K562 (cell line): ENCODE data around the gene SMIM35. TPM values are rescaled to one million over a fixed set of nuclear protein-coding genes. Genes with fewer than 3 reads are reported as not detected.

ENCODE experiments used
- ARHGAP35 ChIP-seq: fragments of 450-650 bp; IDR thresholded peaks from 2 replicates; pipeline ENCODE4 v1.6.1; 2018; ENCODE audit not compliant: partially characterized antibody
- CBFB ChIP-seq: sonication (generic); formaldehyde crosslinking; IDR thresholded peaks from 2 replicates; pipeline ENCODE4 v1.4.0; 2020; ENCODE audit warnings: mild to moderate bottlenecking, missing genetic modification reagents
- CEBPG ChIP-seq, 3 experiments: fragments of 200-800 bp in 1 of 3; sonication (Bioruptor generic) in 1 of 3; sonication (generic) in 1 of 3; formaldehyde crosslinking in 1 of 3; IDR thresholded peaks in 2 of 3; conservative IDR thresholded peaks in 1 of 3; 2 replicates each; pipeline versions ENCODE4 v1.6.1 to v1.8.0; 2016 to 2022; ENCODE audit warnings: missing compliant biosample characterization in 2 of 3, missing genetic modification characterization in 2 of 3, mild to moderate bottlenecking in 1 of 3, missing genetic modification reagents in 1 of 3
- FOXJ2 ChIP-seq: fragments of 200-800 bp; sonication (Bioruptor generic); IDR thresholded peaks from 2 replicates; pipeline ENCODE4 v1.6.1; 2016; ENCODE audit warnings: missing genetic modification characterization, missing compliant biosample characterization
- HOMEZ ChIP-seq: fragments of 250-450 bp; sonication (Bioruptor Pico); IDR thresholded peaks from 2 replicates; pipeline ENCODE4 v1.4.0; 2020; ENCODE audit warnings: mild to moderate bottlenecking, moderate library complexity
- L3MBTL2 ChIP-seq: fragments of 450-650 bp; IDR thresholded peaks from 2 replicates; pipeline ENCODE4 v1.6.1; 2016; ENCODE audit warnings: mild to moderate bottlenecking, moderate library complexity
- NCOA4 ChIP-seq: fragments of 450-650 bp; IDR thresholded peaks from 2 replicates; pipeline ENCODE4 v1.6.1; 2018; ENCODE audit warnings: mild to moderate bottlenecking; ENCODE audit not compliant: partially characterized antibody
- NR3C1 ChIP-seq: sonication (generic); formaldehyde crosslinking; IDR thresholded peaks from 2 replicates; pipeline ENCODE4 v1.8.1; 2022; ENCODE audit warnings: missing genetic modification reagents
- SIRT6 ChIP-seq: IDR thresholded peaks from one replicate; pipeline ENCODE4 v1.6.1; 2012; ENCODE audit warnings: low read depth, mild to moderate bottlenecking, control low read depth, inconsistent platforms, low read length, moderate library complexity
- ZBTB43 ChIP-seq: sonication (generic); formaldehyde crosslinking; IDR thresholded peaks from 2 replicates; pipeline ENCODE4 v1.8.0; 2023; ENCODE audit warnings: mild to moderate bottlenecking, missing genetic modification reagents
- ZFP1 ChIP-seq: fragments of 450-650 bp; formaldehyde crosslinking; IDR thresholded peaks from 2 replicates; pipeline ENCODE4 v1.4.0; 2020; ENCODE audit warnings: mild to moderate bottlenecking, mixed read lengths
- ZKSCAN8 ChIP-seq: fragments of 200-800 bp; sonication (Bioruptor generic); IDR thresholded peaks from 2 replicates; pipeline ENCODE4 v1.6.1; 2016; ENCODE audit warnings: missing genetic modification characterization, missing compliant biosample characterization
- ZNF449 ChIP-seq: fragments of 250-450 bp; sonication (Bioruptor Pico); IDR thresholded peaks from 2 replicates; pipeline ENCODE4 v1.8.0; 2022; ENCODE audit warnings: moderate library complexity, mild to moderate bottlenecking, inconsistent platforms
- ZNF512 ChIP-seq: IDR thresholded peaks from 2 replicates; pipeline ENCODE4 v1.6.1; 2016; ENCODE audit warnings: missing genetic modification characterization, missing compliant biosample characterization
- ZNF592 ChIP-seq: fragments of 450-650 bp; IDR thresholded peaks from 2 replicates; pipeline ENCODE4 v1.6.1; 2017; ENCODE audit warnings: antibody characterized with exemption, mild to moderate bottlenecking
- polyA plus RNA-seq, 8 experiments: library from polyadenylated mRNA; depleted of rRNA in 4 of 8; stranded (reverse) in 5 of 8; unstranded in 3 of 8; fragments of >200 nt; fragmentation: Nextera tagmentation in 2 of 8; fragmentation: Illumina TruSeq in 1 of 8; extraction: Ambion mirVana in 2 of 8; extraction: Trizol in 1 of 8; gene quantifications; 2 replicates each; pipeline versions ENCODE4 v1.2.1 to v1.2.3, GENCODE V29; 2011 to 2014; ENCODE audit warnings: inconsistent platforms in 1 of 8, missing spikeins in 1 of 8
- total RNA-seq, 7 experiments: library from RNA; depleted of rRNA in 6 of 7; stranded (reverse); fragments of >200 nt in 6 of 7; fragmentation: Illumina TruSeq in 2 of 7; extraction: Trizol in 2 of 7; gene quantifications; 2 replicates each; pipeline versions ENCODE4 v1.2.1 to v1.2.3, GENCODE V29; 2011 to 2021; ENCODE audit warnings: low replicate concordance in 1 of 7

Gene SMIM35
- total and polyA plus RNA-seq, 9 of the 15 experiments (the other 6 are each of a cell fraction or from before 2014, with no cell fraction given), result 0.03 TPM; not detected in 7

GRCh38 chr11:118028626-118029025, 58.1 kb downstream of the SMIM35 start (continued):
- TF ChIP-seq ZKSCAN8 (no peak), ZNF592 (no peak), CBFB (CRISPR knock-in tag) (no peak), ZNF512 (tag) (peak; percentile 98), ZBTB43 (no peak), ARHGAP35 (peak; percentile 43), NR3C1 (CRISPR knock-in tag) (no peak), CEBPG (CRISPR knock-in tag; IDR thresholded peaks at IDR 0.05) (no peak), CEBPG (tag; conservative IDR thresholded peaks at IDR 0.05 in 1 of 2, IDR thresholded peaks at IDR 0.05 in 1 of 2) (no peak), ZNF449 (CRISPR knock-in tag) (no peak), NCOA4 (no peak), SIRT6 (no peak), ZFP1 (no peak), FOXJ2 (no peak), L3MBTL2 (no peak), HOMEZ (CRISPR knock-in tag) (no peak)
